Adrenal gland (tissue), 12 donors: ENCODE measurements around the gene FARS2. TPM values are rescaled to one million over a fixed set of nuclear protein-coding genes. Genes with fewer than 3 reads are reported as not detected.

ENCODE experiments used
- DNase-seq, 7 donors: peaks; one replicate each; pipeline ENCODE4 v3.0.0-alpha.2; 2019 to 2020
- H3K27ac ChIP-seq, 5 donors: fragments of 200-600 bp; sonication (generic) in 4 of 5; 1 replicate in 3 of 5; 2 replicates in 2 of 5; pipeline versions ENCODE4 v1.5.1 to v1.8.0; 2016 to 2020; ENCODE audit warnings: mild to moderate bottlenecking in 1 of 5
- H3K27me3 ChIP-seq: fragments of 200-600 bp; 2 replicates; pipeline ENCODE4 v1.8.0; 2021
- H3K36me3 ChIP-seq, 2 donors: fragments of 200-600 bp; replicated peaks in 1 of 2; 1 replicate in 1 of 2; 2 replicates in 1 of 2; pipeline versions ENCODE4 v1.5.1 to v1.8.0; 2018 to 2022
- H3K4me1 ChIP-seq, 2 donors: fragments of 200-600 bp; replicated peaks in 1 of 2; 1 replicate in 1 of 2; 2 replicates in 1 of 2; pipeline versions ENCODE4 v1.5.1 to v1.8.0; 2018 to 2021
- H3K4me3 ChIP-seq, 4 donors: fragments of 200-600 bp; sonication (generic) in 3 of 4; one replicate each; pipeline ENCODE4 v1.5.1; 2016 to 2018
- H3K9me3 ChIP-seq, 3 donors: fragments of 200-600 bp; sonication (generic) in 1 of 3; replicated peaks in 1 of 3; 1 replicate in 2 of 3; 2 replicates in 1 of 3; pipeline versions ENCODE4 v1.5.1 to v1.8.0; 2016 to 2021
- CTCF ChIP-seq, 6 experiments: fragments of 450-650 bp in 4 of 6; fragments of 200-600 bp in 2 of 6; sonication (generic) in 1 of 6; IDR thresholded peaks; 1 replicate in 5 of 6; 2 replicates in 1 of 6; pipeline versions ENCODE4 v1.5.1 to v1.8.0; 2016 to 2021; ENCODE audit warnings: antibody characterized with exemption in 6 of 6, mild to moderate bottlenecking in 2 of 6, moderate library complexity in 1 of 6
- POLR2A ChIP-seq, 2 donors: fragments of 450-650 bp; IDR thresholded peaks; one replicate each; pipeline ENCODE4 v1.6.1; 2017; ENCODE audit warnings: antibody characterized with exemption in 2 of 2, mild to moderate bottlenecking in 2 of 2, moderate library complexity in 1 of 2
- WGBS, 4 donors: extraction: QIAGEN DNeasy Blood & Tissue Kit in 2 of 4; methylation state at CpG; one replicate each; pipeline versions ENCODE4 v1.1.5 to v1.1.7; 2013 to 2017; 5-methylcytosine and 5-hydroxymethylcytosine counted together
- intact Hi-C, 2 donors: fragments of 100-400 bp; cut with DNase I; formaldehyde crosslinking; loops; one replicate each; pipeline versions ENCODE4 v1.14.1 to v1.15.0; 2022 to 2023
- polyA plus RNA-seq, 3 donors: library from polyadenylated mRNA; stranded (reverse); fragments of 200-250 nt in 2 of 3; fragments of 350-450 nt in 1 of 3; fragmentation: Illumina TruSeq in 1 of 3; extraction: RNeasy Lipid Tissue Mini Kit (QIAGEN cat#74804) in 1 of 3; gene quantifications; one replicate each; pipeline ENCODE4 v1.2.3, GENCODE V29; 2013 to 2014
- total RNA-seq, 9 donors: library from RNA; depleted of rRNA in 4 of 9; stranded (reverse); fragments of >200 nt in 4 of 9; fragments of 120-200 nt in 1 of 9; fragmentation: NEBNext Ultra II Directional in 1 of 9; extraction: Animal tissue kit (Norgen Biotek cat#: 25700) in 1 of 9; gene quantifications; one replicate each; pipeline versions ENCODE4 v1.1.0 to v1.2.4, GENCODE V29; 2013 to 2023
- donor health status: healthy with polysubstance abuse.
- donor health status: Bipolar disorder and iron deficiency.
- donor health status: DM: yes; HTN: yes; CAD: no.
- donor health status: DM: no; HTN: no; CAD: no.
- donor health status: DM: no; HTN: no; CAD: no.
- donor health status: DM: yes; HTN: yes; CAD: no.

FARS2 gene
- total and polyA plus RNA-seq, 12 donors = 7.2 to 55.2 (median 19.8) TPM

GRCh38 chr6:5634525-5634924, 373.2 kb downstream of the FARS2 start:
- no peaks in the 10 kb centered on the region for H3K27me3 ChIP-seq
- H3K4me3 ChIP-seq = no peak overlapping the region
- intact Hi-C loops = no loop called here
- H3K36me3 ChIP-seq = no peaks in the 10 kb centered on the region
- no peaks in the 10 kb centered on the region for H3K4me1 ChIP-seq
- WGBS, 4 donors = 78 to 84% (median 79%) methylated on average over 4 of the region's 4 CpGs
- H3K27ac ChIP-seq = no peak overlapping the region
- TF ChIP-seq CTCF (IDR thresholded peaks at IDR 0.05) (no peak), POLR2A (IDR thresholded peaks at IDR 0.05) (no peak)
- DNase-seq = no peak
- no peaks in the 10 kb centered on the region for H3K9me3 ChIP-seq

- Histone ChIP-seq H3K9me3 (no peaks in the 10 kb centered on the region), H3K36me3 (no peaks in the 10 kb centered on the region), H3K4me1 (no peaks in the 10 kb centered on the region), H3K4me3 (no peak overlapping the region), H3K27me3 (no peaks in the 10 kb centered on the region), H3K27ac (no peak overlapping the region)
- 90 to 95% (median 92%) methylated on average over 16 of the region's 16 CpGs for WGBS, 4 donors
- no peak for TF ChIP-seq POLR2A (IDR thresholded peaks at IDR 0.05)
- TF ChIP-seq CTCF (IDR thresholded peaks at IDR 0.05) = no peak
- intact Hi-C loops = no loop called here
- no peak for DNase-seq
These were observed 375.1 kb downstream of the FARS2 start for GRCh38 chr6:5636210-5637030.

DNA sequence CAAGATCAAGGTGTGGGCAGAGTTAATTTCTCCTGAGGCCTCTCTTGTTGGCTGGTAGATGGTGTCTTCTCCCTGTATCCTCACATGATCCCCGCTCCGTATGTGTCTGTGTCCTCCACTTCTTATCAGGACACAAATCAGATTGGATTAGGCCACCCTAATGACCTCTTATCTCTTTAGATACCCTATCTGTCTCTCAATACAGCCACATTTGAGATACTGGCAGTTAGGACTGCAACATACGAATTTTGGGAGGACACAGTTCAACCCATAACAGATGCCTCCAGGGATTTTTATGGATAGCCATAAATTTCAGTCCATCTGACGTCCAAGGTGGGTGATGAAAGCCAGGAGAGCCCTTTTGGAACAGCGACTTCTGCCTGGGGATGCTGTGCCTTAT, 376.4 kb downstream of the FARS2 start:
- no peak for DNase-seq
- Histone ChIP-seq H3K27ac (no peak overlapping the region), H3K36me3 (no peaks in the 10 kb centered on the region), H3K4me3 (no peak overlapping the region), H3K9me3 (no peaks in the 10 kb centered on the region), H3K4me1 (no peaks in the 10 kb centered on the region), H3K27me3 (no peaks in the 10 kb centered on the region)
- no peak for TF ChIP-seq CTCF (IDR thresholded peaks at IDR 0.05)
- 77 to 85% (median 78%) methylated on average over 5 of the region's 5 CpGs for WGBS, 4 donors
- intact Hi-C loops = no loop called here

DNA sequence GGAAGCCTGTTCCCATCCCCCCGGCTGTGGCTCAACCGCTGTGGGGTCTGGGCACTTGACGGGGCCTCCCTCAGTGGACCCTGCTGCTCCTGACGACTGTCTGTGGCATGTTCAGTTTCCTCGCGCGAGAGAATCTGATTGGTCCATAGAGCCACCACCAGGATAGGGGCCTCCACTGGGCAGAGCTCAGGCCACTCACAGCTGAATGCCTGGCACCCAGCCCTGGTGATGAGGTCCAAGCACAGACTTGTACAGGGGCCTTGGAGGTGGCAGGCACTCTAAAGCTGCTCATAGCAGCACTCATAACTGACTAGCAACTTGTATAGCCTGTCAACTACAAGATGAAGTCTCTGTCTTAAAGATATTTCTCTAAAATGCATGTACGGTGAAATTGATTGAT, 377.4 kb downstream of the FARS2 start:
- no peak for TF ChIP-seq POLR2A (IDR thresholded peaks at IDR 0.05)
- no peaks in the 10 kb centered on the region for H3K27me3 ChIP-seq
- H3K4me3 ChIP-seq = no peak overlapping the region
- intact Hi-C loops = no loop called here
- H3K36me3 ChIP-seq = no peaks in the 10 kb centered on the region
- H3K9me3 ChIP-seq = no peaks in the 10 kb centered on the region
- 92 to 93% (median 92%) methylated on average over 3 to 8 of the region's 8 CpGs for WGBS, 4 donors
- no peak for DNase-seq
- H3K27ac ChIP-seq = no peak overlapping the region
- H3K4me1 ChIP-seq = no peaks in the 10 kb centered on the region

GRCh38 chr6:5639193-5639592, 377.9 kb downstream of the FARS2 start:
- 91 to 100% (median 94%) methylated on average over 2 of the region's 2 CpGs for WGBS, 4 donors
- intact Hi-C loops = no loop called here

More at GRCh38 chr6:5639193-5639592, 377.9 kb downstream of the FARS2 start:
- TF ChIP-seq POLR2A (IDR thresholded peaks at IDR 0.05) (no peak), CTCF (IDR thresholded peaks at IDR 0.05) (no peak)
- no peak for DNase-seq
- no peak overlapping the region for H3K4me3 ChIP-seq
- H3K27ac ChIP-seq = no peak overlapping the region
- no peaks in the 10 kb centered on the region for H3K36me3 ChIP-seq
- no peaks in the 10 kb centered on the region for H3K9me3 ChIP-seq
- H3K4me1 ChIP-seq = no peaks in the 10 kb centered on the region
- H3K27me3 ChIP-seq = no peaks in the 10 kb centered on the region
